Peyer's patch (tissue), 4 donors: ENCODE results near the gene PRTN3. TPM values are rescaled to one million over a fixed set of nuclear protein-coding genes. Genes with fewer than 3 reads are reported as not detected.
A peak's percentile ranks its signal among the peaks of the same experiment; 100 is the strongest.

ENCODE experiments used
- DNase-seq, 3 donors: peaks; one replicate each; pipeline ENCODE4 v3.0.0-alpha.2; 2017 to 2019
- H3K27ac ChIP-seq, 4 donors: fragments of 200-600 bp; sonication (generic); one replicate each; pipeline ENCODE4 v1.5.1; 2016 to 2019
- H3K27me3 ChIP-seq, 2 donors: fragments of 200-600 bp; sonication (generic); one replicate each; pipeline ENCODE4 v1.5.1; 2019
- H3K36me3 ChIP-seq, 3 donors: fragments of 200-600 bp; sonication (generic); one replicate each; pipeline ENCODE4 v1.5.1; 2016 to 2019
- H3K4me1 ChIP-seq, 4 donors: fragments of 200-600 bp; sonication (generic); one replicate each; pipeline ENCODE4 v1.5.1; 2016 to 2019
- H3K4me3 ChIP-seq, 4 donors: fragments of 200-600 bp; sonication (generic); 1 replicate in 3 of 4; 2 replicates in 1 of 4; pipeline ENCODE4 v1.5.1; 2016 to 2019; ENCODE audit warnings: mild to moderate bottlenecking in 1 of 4
- H3K9me3 ChIP-seq, 4 donors: fragments of 200-600 bp; sonication (generic); one replicate each; pipeline ENCODE4 v1.5.1; 2016 to 2019; ENCODE audit warnings: mild to moderate bottlenecking in 1 of 4
- POLR2A ChIP-seq, 2 donors: fragments of 450-650 bp; IDR thresholded peaks; one replicate each; pipeline ENCODE4 v1.5.1; 2017; ENCODE audit warnings: antibody characterized with exemption in 2 of 2, mild to moderate bottlenecking in 2 of 2, moderate library complexity in 2 of 2
- total RNA-seq, 4 donors: library from RNA; depleted of rRNA; stranded (reverse); fragments of >200 nt; gene quantifications; one replicate each; pipeline ENCODE4 v1.1.0, GENCODE V29; 2016
- TF ChIP-seq, protein P1 (sequence below), 6 experiments: fragments of 450-650 bp in 4 of 6; fragments of 200-600 bp in 2 of 6; sonication (generic) in 1 of 6; IDR thresholded peaks; one replicate each; pipeline ENCODE4 v1.5.1; 2017 to 2019; ENCODE audit warnings: antibody characterized with exemption in 6 of 6, mild to moderate bottlenecking in 3 of 6, moderate library complexity in 1 of 6

The PRTN3 gene
- total RNA-seq, 4 donors from 2014 or later, result not detected

DNA sequence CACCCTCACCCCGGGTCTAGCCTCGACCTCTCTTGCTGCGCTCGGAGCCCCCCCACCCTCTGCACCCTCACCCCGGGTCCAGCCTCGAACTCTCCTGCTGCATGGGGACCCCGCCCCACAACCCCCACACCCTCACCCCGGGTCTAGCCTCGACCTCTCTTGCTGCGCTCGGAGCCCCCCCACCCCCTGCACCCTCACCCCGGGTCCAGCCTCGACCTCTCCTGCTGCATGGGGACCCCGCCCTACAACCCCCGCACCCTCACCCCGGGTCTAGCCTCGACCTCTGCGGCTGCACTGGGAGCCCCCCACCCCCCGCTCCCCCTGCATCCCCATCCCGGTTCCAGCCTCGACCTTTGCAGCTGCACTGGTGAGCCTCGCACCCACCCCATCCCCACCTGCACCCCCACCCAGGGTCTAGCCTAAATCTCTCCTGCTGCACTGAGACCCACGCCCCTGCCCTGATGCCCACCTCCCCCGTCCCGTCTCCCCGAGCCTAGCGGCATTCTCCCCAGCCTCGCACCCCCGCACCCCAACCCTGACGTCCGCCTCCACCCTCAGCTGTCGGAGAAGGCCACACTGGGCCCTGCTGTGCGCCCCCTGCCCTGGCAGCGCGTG lies 20.4 kb downstream of the PRTN3 start:
- peak overlapping the region in 2 of 4 donors; percentile 48 to 52 for H3K4me3 ChIP-seq
- TF ChIP-seq POLR2A (IDR thresholded peaks at IDR 0.05), result no peak
- TF ChIP-seq, protein P1, sequence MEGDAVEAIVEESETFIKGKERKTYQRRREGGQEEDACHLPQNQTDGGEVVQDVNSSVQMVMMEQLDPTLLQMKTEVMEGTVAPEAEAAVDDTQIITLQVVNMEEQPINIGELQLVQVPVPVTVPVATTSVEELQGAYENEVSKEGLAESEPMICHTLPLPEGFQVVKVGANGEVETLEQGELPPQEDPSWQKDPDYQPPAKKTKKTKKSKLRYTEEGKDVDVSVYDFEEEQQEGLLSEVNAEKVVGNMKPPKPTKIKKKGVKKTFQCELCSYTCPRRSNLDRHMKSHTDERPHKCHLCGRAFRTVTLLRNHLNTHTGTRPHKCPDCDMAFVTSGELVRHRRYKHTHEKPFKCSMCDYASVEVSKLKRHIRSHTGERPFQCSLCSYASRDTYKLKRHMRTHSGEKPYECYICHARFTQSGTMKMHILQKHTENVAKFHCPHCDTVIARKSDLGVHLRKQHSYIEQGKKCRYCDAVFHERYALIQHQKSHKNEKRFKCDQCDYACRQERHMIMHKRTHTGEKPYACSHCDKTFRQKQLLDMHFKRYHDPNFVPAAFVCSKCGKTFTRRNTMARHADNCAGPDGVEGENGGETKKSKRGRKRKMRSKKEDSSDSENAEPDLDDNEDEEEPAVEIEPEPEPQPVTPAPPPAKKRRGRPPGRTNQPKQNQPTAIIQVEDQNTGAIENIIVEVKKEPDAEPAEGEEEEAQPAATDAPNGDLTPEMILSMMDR (IDR thresholded peaks at IDR 0.05), result no peak
- no peak for DNase-seq
- no peaks in the 10 kb centered on the region for H3K27me3 ChIP-seq
- no peaks in the 10 kb centered on the region for H3K9me3 ChIP-seq
- H3K36me3 ChIP-seq, result no peaks in the 10 kb centered on the region
- H3K27ac ChIP-seq, result peak overlapping the region in 1 of 4 donors; percentile 5
- H3K4me1 ChIP-seq, result peaks cover 0 to 32% (median 12%) of the 10 kb centered on the region in 4 donors

DNA sequence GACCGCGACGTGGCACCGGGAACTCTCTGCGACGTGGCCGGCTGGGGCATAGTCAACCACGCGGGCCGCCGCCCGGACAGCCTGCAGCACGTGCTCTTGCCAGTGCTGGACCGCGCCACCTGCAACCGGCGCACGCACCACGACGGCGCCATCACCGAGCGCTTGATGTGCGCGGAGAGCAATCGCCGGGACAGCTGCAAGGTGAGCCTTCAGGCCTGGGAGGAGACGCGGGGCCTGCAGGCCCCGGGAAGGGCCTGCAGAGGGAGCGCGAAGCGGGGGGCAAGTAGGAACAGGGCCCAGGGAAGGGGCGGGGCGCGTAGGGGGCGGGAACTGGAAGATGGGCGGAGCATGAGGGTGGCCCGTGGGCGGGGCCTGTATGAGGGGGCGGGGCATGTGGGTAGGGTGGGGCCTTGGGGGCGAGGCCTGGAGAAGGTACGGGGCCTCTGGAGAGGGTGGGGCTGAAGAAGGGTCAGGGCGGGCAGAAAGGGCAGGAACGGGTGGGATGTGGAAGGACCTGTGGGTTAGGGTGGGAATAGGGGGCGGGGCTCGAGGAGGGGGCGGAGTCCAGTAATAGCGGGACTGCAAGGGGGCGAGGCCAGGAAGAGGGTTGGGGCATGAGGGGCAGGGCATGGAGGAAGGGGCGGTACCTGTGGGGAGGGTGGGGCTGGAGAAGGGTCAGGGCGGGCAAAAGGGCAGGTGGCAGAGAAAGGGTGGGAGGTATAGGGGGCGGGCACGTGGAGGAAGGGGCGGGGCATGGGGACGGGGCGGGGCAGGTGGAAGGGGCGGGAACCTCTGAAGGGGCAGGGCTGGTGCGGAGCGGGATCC lies 21.2 kb downstream of the PRTN3 start:
- Histone ChIP-seq H3K27me3 (no peaks in the 10 kb centered on the region), H3K27ac (peak overlapping the region in 1 of 4 donors; percentile 5), H3K36me3 (no peaks in the 10 kb centered on the region), H3K4me1 (peaks cover 0 to 32% (median 12%) of the 10 kb centered on the region in 4 donors), H3K4me3 (peak overlapping the region in 1 of 4 donors; percentile 26), H3K9me3 (no peaks in the 10 kb centered on the region)
- no peak for TF ChIP-seq POLR2A (IDR thresholded peaks at IDR 0.05)
- TF ChIP-seq, protein P1 (IDR thresholded peaks at IDR 0.05), result peak in 1 of 6 experiments; percentile 15
- peak; percentile 44 to 75 (median 67) for DNase-seq

DNA sequence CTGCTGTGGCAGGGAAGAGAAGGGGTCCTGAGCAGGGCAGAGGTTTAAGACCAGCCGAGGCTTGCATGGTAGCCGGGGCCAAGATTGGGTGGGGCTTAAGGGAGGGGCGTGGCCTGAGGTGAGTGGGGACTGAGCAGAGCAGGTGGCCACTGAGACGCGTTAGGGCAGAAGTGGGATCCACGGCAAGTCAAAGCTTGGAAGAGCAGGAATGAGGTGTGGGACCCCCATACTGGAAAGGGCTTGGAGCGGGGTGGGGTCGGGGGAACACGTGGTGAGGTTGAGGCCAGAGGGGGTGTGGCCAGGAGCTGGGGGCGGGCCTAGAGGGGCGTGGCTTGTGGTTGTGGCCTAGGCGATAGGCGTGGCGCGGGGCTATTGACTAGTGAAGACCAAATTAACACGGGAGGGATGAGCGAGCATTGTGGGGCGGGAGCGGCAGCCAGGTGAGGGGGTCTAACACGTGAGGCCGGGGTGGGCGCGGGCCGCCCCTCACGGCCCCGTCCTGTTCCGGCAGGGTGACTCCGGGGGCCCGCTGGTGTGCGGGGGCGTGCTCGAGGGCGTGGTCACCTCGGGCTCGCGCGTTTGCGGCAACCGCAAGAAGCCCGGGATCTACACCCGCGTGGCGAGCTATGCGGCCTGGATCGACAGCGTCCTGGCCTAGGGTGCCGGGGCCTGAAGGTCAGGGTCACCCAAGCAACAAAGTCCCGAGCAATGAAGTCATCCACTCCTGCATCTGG lies 21.9 kb downstream of the PRTN3 start:
- peaks cover 0 to under 1% (median 0%) of the 10 kb centered on the region in 3 donors for H3K36me3 ChIP-seq
- peak overlapping the region in 1 of 4 donors; percentile 67 for H3K27ac ChIP-seq
- peak overlapping the region in 3 of 4 donors; percentile 10 to 27 (median 26) for H3K4me3 ChIP-seq
- DNase-seq, result peak; percentile 71 to 84 (median 78)
- H3K4me1 ChIP-seq, result peaks cover 0 to 32% (median 12%) of the 10 kb centered on the region in 4 donors
- no peaks in the 10 kb centered on the region for H3K9me3 ChIP-seq
- no peaks in the 10 kb centered on the region for H3K27me3 ChIP-seq
- TF ChIP-seq, protein P1 (IDR thresholded peaks at IDR 0.05), result no peak
- no peak for TF ChIP-seq POLR2A (IDR thresholded peaks at IDR 0.05)

DNA sequence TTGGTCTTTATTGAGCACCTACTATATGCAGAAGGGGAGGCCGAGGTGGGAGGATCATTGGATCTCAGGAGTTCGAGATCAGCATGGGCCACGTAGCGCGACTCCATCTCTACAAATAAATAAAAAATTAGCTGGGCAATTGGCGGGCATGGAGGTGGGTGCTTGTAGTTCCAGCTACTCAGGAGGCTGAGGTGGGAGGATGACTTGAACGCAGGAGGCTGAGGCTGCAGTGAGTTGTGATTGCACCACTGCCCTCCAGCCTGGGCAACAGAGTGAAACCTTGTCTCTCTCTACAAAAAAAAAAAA lies 22.5 kb downstream of the PRTN3 start:
- H3K4me1 ChIP-seq, result peaks cover 0 to 32% (median 12%) of the 10 kb centered on the region in 4 donors
- no peak for DNase-seq
- H3K36me3 ChIP-seq, result peaks cover 0 to 5% (median 0%) of the 10 kb centered on the region in 3 donors
- TF ChIP-seq POLR2A (IDR thresholded peaks at IDR 0.05), result no peak
- TF ChIP-seq, protein P1 (IDR thresholded peaks at IDR 0.05), result no peak
- no peaks in the 10 kb centered on the region for H3K27me3 ChIP-seq
- no peaks in the 10 kb centered on the region for H3K9me3 ChIP-seq
- peak overlapping the region in 2 of 4 donors; percentile 20 to 26 for H3K4me3 ChIP-seq
- peak overlapping the region in 1 of 4 donors; percentile 67 for H3K27ac ChIP-seq

DNA sequence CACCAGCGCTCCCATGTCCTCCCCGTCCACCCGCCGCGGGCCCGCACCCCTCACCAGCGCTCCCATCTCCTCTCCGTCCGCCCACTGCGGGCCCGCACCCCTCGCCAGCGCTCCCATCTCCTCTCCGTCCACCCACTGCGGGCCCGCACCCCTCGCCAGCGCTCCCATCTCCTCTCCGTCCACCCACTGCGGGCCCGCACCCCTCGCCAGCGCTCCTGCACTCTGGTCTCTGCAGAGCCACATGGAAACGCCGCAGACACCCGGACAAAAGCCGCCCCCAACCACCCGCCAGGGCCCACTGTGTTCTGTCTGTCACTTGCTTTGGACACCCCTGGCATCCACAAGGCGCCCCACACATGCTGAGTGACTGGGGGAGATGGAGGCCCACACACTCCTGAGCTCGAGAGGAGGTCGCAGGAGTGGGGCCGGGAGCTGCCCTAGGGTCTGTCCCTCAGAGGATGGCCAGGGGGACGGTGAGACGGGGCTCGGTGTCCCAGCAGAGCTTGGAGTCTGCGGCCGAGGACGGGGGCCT lies 26.0 kb downstream of the PRTN3 start:
- Histone ChIP-seq H3K36me3 (peaks cover 0 to 24% (median 0%) of the 10 kb centered on the region in 3 donors), H3K27ac (no peak overlapping the region), H3K27me3 (no peaks in the 10 kb centered on the region), H3K4me3 (no peak overlapping the region), H3K4me1 (peaks cover 0 to 20% (median 6%) of the 10 kb centered on the region in 4 donors), H3K9me3 (no peaks in the 10 kb centered on the region)
- TF ChIP-seq, protein P1 (IDR thresholded peaks at IDR 0.05), result no peak
- no peak for TF ChIP-seq POLR2A (IDR thresholded peaks at IDR 0.05)
- DNase-seq, result no peak
